OCI-LY1 (cell line): ENCODE data around the gene OSBPL6.

Experiments
- H2AFZ ChIP-seq: fragments of 200-600 bp; sonication (generic), shearing (Covaris generic); 2 replicates; pipeline ENCODE4 v1.6.0; 2014; ENCODE audit warnings: antibody characterized with exemption, mild to moderate bottlenecking, low read length
- H3F3A ChIP-seq: fragments of 200-600 bp; sonication (generic), shearing (Covaris generic); 2 replicates; pipeline ENCODE4 v1.6.0; 2014; ENCODE audit warnings: mild to moderate bottlenecking, antibody characterized with exemption, low read length, moderate library complexity; ENCODE audit not compliant: insufficient read depth
- H3K27ac ChIP-seq: fragments of 200-600 bp; sonication (generic); 2 replicates; pipeline ENCODE4 v1.5.1; 2014; ENCODE audit warnings: low read length, mixed run types, mild to moderate bottlenecking, low read depth; ENCODE audit not compliant: poor library complexity, severe bottlenecking
- H3K27me3 ChIP-seq: fragments of 200-600 bp; sonication (generic); 2 replicates; pipeline ENCODE4 v1.6.0; 2014; ENCODE audit warnings: antibody characterized with exemption, mild to moderate bottlenecking, low read length, moderate library complexity; ENCODE audit not compliant: insufficient read depth
- H3K36me3 ChIP-seq: fragments of 200-600 bp; sonication (generic); 2 replicates; pipeline ENCODE4 v1.6.1; 2014; ENCODE audit warnings: mild to moderate bottlenecking, antibody characterized with exemption, low read length, moderate library complexity, mixed read lengths; ENCODE audit not compliant: insufficient read depth
- H3K4me1 ChIP-seq: fragments of 200-600 bp; sonication (generic); 2 replicates; pipeline ENCODE4 v1.5.1; 2014; ENCODE audit warnings: mild to moderate bottlenecking, low read length, moderate library complexity; ENCODE audit not compliant: insufficient read depth, severe bottlenecking
- H3K4me2 ChIP-seq: fragments of 200-600 bp; sonication (generic), shearing (Covaris generic); 2 replicates; pipeline ENCODE4 v1.6.1; 2014; ENCODE audit warnings: low read length
- H3K4me3 ChIP-seq: fragments of 200-600 bp; sonication (generic); 2 replicates; pipeline ENCODE4 v1.5.1; 2014; ENCODE audit warnings: low read length, low read depth, mild to moderate bottlenecking, mixed read lengths; ENCODE audit not compliant: poor library complexity, severe bottlenecking
- H3K79me2 ChIP-seq: fragments of 200-600 bp; shearing (Covaris generic); 2 replicates; pipeline ENCODE4 v1.6.1; 2016; ENCODE audit warnings: mixed run types, low read length, mixed read lengths; ENCODE audit not compliant: insufficient read depth
- H3K9ac ChIP-seq: fragments of 200-600 bp; sonication (generic), shearing (Covaris generic); 2 replicates; pipeline ENCODE4 v1.6.1; 2014; ENCODE audit warnings: mild to moderate bottlenecking, low read length, mixed read lengths
- H3K9me2 ChIP-seq: fragments of 200-600 bp; sonication (generic), shearing (Covaris generic); 2 replicates; pipeline ENCODE4 v1.6.1; 2014; ENCODE audit warnings: low read depth, mild to moderate bottlenecking, low read length, mixed read lengths
- H3K9me3 ChIP-seq: fragments of 200-600 bp; shearing (Covaris generic); 2 replicates; pipeline ENCODE4 v1.6.1; 2014; ENCODE audit warnings: low read length, mixed read lengths
- H4K20me1 ChIP-seq: fragments of 200-600 bp; sonication (generic), shearing (Covaris generic); 2 replicates; pipeline ENCODE4 v1.6.0; 2016; ENCODE audit warnings: mild to moderate bottlenecking, low read length; ENCODE audit not compliant: insufficient read depth
- EZH2 ChIP-seq: fragments of 200-600 bp; sonication (generic), shearing (Covaris generic); IDR thresholded peaks from 2 replicates; pipeline ENCODE4 v1.8.0; 2017; ENCODE audit warnings: borderline replicate concordance, mixed run types, mild to moderate bottlenecking, antibody characterized with exemption, low read length, moderate library complexity, mixed read lengths
- TF ChIP-seq, protein P1 (sequence below): fragments of 200-600 bp; sonication (generic), shearing (Covaris generic); IDR thresholded peaks from 2 replicates; pipeline ENCODE4 v1.5.1; 2017; ENCODE audit warnings: mild to moderate bottlenecking, antibody characterized with exemption, low read length, moderate library complexity, mixed read lengths

Gene OSBPL6

DNA sequence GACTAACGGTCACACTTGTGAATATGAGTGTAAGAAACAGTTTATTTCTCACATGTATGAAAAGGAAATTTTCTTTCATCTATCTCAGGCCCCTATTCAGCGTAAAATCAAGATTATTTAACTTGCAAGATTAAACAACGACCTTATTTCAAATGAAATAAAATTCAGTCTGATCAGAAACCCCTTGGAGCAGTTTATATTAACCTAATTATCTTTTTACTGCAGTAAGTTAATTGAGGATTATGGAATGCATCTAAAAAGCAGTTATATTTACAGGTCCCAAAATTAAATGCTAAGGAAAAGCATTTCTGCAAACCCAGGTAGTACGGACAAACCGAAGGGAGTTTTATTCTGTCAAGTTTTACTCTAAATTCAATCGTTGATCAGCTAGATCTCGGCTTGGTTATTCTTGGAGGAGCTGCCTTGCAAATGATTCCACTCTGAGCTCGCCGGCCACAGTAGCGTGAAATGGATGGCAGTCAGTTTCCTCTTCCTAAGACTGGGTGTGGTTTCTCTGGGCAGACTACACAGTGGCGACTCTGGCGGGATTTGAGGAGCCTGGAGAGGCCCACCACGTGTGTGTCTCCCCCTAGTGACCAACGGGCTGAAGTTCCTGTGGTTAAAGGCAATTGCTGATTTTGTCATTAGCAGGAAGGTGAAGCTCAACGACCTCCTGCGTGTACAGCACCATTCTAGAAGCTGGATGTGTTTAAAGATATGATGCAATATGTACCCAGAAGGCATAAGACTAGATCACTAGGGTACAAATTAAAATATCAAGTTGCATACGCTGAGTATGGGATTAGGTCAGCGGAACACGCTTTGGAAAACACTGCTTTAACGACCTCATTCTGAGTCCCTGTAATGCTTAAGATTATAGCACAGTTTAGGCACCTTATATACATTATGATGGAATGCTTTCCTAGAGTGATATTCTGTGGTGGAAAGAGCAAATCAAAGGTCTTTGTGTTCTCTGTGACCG is 220.2 kb downstream of the OSBPL6 start:
- H3K4me1 ChIP-seq: peaks cover 25% of the 10 kb centered on the region
- H2AFZ ChIP-seq: peak overlapping the region; percentile 24
- peak overlapping the region; percentile 74 for H3K4me3 ChIP-seq
- H3K9me2 ChIP-seq: no peaks in the 10 kb centered on the region
- H3K27ac ChIP-seq: peak overlapping the region; percentile 70
- H3K9ac ChIP-seq: peak overlapping the region; percentile 76
- no peaks in the 10 kb centered on the region for H3K27me3 ChIP-seq
- H3F3A ChIP-seq: no peaks in the 10 kb centered on the region
- no peak for TF ChIP-seq EZH2
- TF ChIP-seq, protein P1, sequence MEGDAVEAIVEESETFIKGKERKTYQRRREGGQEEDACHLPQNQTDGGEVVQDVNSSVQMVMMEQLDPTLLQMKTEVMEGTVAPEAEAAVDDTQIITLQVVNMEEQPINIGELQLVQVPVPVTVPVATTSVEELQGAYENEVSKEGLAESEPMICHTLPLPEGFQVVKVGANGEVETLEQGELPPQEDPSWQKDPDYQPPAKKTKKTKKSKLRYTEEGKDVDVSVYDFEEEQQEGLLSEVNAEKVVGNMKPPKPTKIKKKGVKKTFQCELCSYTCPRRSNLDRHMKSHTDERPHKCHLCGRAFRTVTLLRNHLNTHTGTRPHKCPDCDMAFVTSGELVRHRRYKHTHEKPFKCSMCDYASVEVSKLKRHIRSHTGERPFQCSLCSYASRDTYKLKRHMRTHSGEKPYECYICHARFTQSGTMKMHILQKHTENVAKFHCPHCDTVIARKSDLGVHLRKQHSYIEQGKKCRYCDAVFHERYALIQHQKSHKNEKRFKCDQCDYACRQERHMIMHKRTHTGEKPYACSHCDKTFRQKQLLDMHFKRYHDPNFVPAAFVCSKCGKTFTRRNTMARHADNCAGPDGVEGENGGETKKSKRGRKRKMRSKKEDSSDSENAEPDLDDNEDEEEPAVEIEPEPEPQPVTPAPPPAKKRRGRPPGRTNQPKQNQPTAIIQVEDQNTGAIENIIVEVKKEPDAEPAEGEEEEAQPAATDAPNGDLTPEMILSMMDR: peak; percentile 94
- no peaks in the 10 kb centered on the region for H3K9me3 ChIP-seq
- H3K79me2 ChIP-seq: no peaks in the 10 kb centered on the region
- no peaks in the 10 kb centered on the region for H3K36me3 ChIP-seq
- no peaks in the 10 kb centered on the region for H4K20me1 ChIP-seq
- peak overlapping the region; percentile 80 for H3K4me2 ChIP-seq

DNA sequence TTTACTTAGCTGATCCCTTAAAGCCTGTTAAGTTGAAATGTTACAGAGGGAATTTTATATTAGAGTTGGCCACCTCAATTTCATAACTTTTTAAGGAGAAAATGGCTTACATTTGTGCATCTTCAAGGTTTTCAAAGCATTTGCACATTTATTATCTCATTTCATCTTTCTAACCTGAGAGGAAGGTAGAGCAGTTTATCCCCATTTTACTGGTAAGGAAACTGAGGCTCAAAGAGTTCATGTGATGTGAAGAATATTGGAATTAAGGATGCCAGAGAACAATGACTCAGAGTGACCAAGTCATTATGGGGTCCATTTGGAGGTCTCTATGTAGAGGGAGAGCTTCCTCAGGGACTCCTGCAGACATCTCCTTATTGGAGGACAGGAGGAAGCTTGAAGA is 221.7 kb downstream of the OSBPL6 start:
- no peaks in the 10 kb centered on the region for H3K27me3 ChIP-seq
- no peak overlapping the region for H3K27ac ChIP-seq
- H3K4me2 ChIP-seq: no peak overlapping the region

DNA sequence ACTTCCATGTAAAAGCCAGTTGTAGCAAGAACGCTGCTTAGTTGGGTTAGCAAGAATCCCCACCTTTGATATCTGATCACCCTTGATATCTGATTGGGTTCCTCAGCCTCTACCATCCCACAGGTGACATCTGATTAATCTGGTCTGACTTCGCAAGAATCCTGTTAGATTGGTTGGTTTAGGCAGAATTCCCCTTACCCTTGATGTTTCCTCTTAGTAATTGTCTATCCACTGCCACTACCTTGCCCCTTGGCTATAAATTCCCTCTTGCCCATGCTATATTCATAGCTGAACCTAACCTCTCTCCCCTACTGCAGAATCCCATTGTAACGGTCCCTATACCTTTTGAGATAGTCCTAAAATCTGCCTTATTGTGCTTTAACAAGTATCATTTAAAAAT is 223.6 kb downstream of the OSBPL6 start:
- Histone ChIP-seq H3K9me2 (no peaks in the 10 kb centered on the region), H3K4me3 (no peak overlapping the region), H3F3A (no peaks in the 10 kb centered on the region), H3K79me2 (no peaks in the 10 kb centered on the region), H4K20me1 (no peaks in the 10 kb centered on the region), H3K27me3 (no peaks in the 10 kb centered on the region), H2AFZ (no peak overlapping the region), H3K27ac (no peak overlapping the region), H3K4me2 (no peak overlapping the region), H3K4me1 (peaks cover 25% of the 10 kb centered on the region), H3K9ac (no peak overlapping the region), H3K36me3 (no peaks in the 10 kb centered on the region), H3K9me3 (no peaks in the 10 kb centered on the region)
- no peak for TF ChIP-seq EZH2
- TF ChIP-seq, protein P1: no peak

More for the DNA sequence above, 221.7 kb downstream of the OSBPL6 start:
- peaks cover 25% of the 10 kb centered on the region for H3K4me1 ChIP-seq
- no peak overlapping the region for H2AFZ ChIP-seq
- H3K4me3 ChIP-seq: no peak overlapping the region
- no peak overlapping the region for H3K9ac ChIP-seq
- no peaks in the 10 kb centered on the region for H4K20me1 ChIP-seq
- H3K79me2 ChIP-seq: no peaks in the 10 kb centered on the region
- no peaks in the 10 kb centered on the region for H3F3A ChIP-seq
- H3K36me3 ChIP-seq: no peaks in the 10 kb centered on the region
- no peaks in the 10 kb centered on the region for H3K9me2 ChIP-seq
- no peaks in the 10 kb centered on the region for H3K9me3 ChIP-seq
- TF ChIP-seq EZH2: no peak
- TF ChIP-seq, protein P1: no peak
